Subcutaneous preadipocyte (primary cell): ENCODE data around the gene MAPK14. TPM values are rescaled to one million over a fixed set of nuclear protein-coding genes. Genes with fewer than 3 reads are reported as not detected.

Experiments
- total RNA-seq: library from RNA; depleted of rRNA; stranded (reverse); fragments of >200 nt; gene quantifications from 2 replicates; pipeline ENCODE4 v1.2.3, GENCODE V29; 2012

MAPK14 gene
- 59.9 and 71.0 TPM in 2 replicates for total RNA-seq

GRCh38 chr6:36027501-36028087 is at the start of gene MAPK14:
MAPK14 (plus strand) TSS chr6:36027808; CDS start chr6:36028158, 350 bp downstream.

GRCh38 chr6:36023996-36024795 is 3.4 kb upstream of the MAPK14 start, which contains the start of gene SLC26A8:
SLC26A8 (minus strand) TSS chr6:36024641; CDS start chr6:36019707, 4,934 bp downstream.

GRCh38 chr6:36129941-36130666 is 102.5 kb downstream of the MAPK14 start, which contains the start of gene MAPK13:
MAPK13 (plus strand) TSS chr6:36130513; CDS start chr6:36130583, 70 bp downstream.

Other genes with a start within 250 kb of the MAPK14 start
- not detected in 2 replicates for gene CLPSL1, start 246.8 kb upstream of the MAPK14 start, total RNA-seq
- not detected in 2 replicates for gene CLPS, start 230.5 kb upstream of the MAPK14 start, total RNA-seq
- not detected in 2 replicates for gene LHFPL5, start 222.5 kb upstream of the MAPK14 start, total RNA-seq
- gene SRPK1, start 106.7 kb upstream of the MAPK14 start, total RNA-seq = 55.1 and 77.4 TPM in 2 replicates
- gene SLC26A8, start 3.2 kb upstream of the MAPK14 start, total RNA-seq = under 0.01 TPM in 1 of 2 replicates, not detected in the other
- 12.1 and 14.7 TPM in 2 replicates for gene MAPK13, start 102.7 kb downstream of the MAPK14 start, total RNA-seq
- gene BRPF3, start 168.9 kb downstream of the MAPK14 start, total RNA-seq = 11.8 and 15.6 TPM in 2 replicates
- not detected in 2 replicates for gene PNPLA1, start 242.3 kb downstream of the MAPK14 start, total RNA-seq